Trophoblast cell (in vitro differentiated cells and primary cell): ENCODE results near the gene LCN12.

ENCODE experiments used
- DNase-seq, 2 donors: peaks; one replicate each; pipeline ENCODE4 v3.0.0-alpha.2; 2016
- H2AFZ ChIP-seq: 2 replicates; pipeline ENCODE4 v1.6.1; 2013; ENCODE audit warnings: low read length, moderate library complexity, mild to moderate bottlenecking; ENCODE audit not compliant: insufficient read depth, poor library complexity
- H2AK5ac ChIP-seq: 2 replicates; pipeline ENCODE4 v1.6.1; 2013; ENCODE audit warnings: mild to moderate bottlenecking, low read length
- H2BK120ac ChIP-seq: 2 replicates; pipeline ENCODE4 v1.6.1; 2013; ENCODE audit warnings: low read length, mild to moderate bottlenecking, moderate library complexity; ENCODE audit not compliant: insufficient read depth, poor library complexity
- H2BK12ac ChIP-seq: 2 replicates; pipeline ENCODE4 v1.6.1; 2013; ENCODE audit warnings: mild to moderate bottlenecking, low read length, moderate library complexity
- H2BK5ac ChIP-seq: 2 replicates; pipeline ENCODE4 v1.6.1; 2013; ENCODE audit warnings: low read length, low read depth, moderate library complexity, mild to moderate bottlenecking; ENCODE audit not compliant: poor library complexity
- H3K14ac ChIP-seq: 2 replicates; pipeline ENCODE4 v1.6.1; 2013; ENCODE audit warnings: mild to moderate bottlenecking, low read length
- H3K18ac ChIP-seq: 2 replicates; pipeline ENCODE4 v1.6.1; 2013; ENCODE audit warnings: mild to moderate bottlenecking, low read length
- H3K23ac ChIP-seq: 2 replicates; pipeline ENCODE4 v1.6.1; 2013; ENCODE audit warnings: low read length
- H3K27ac ChIP-seq: 2 replicates; pipeline ENCODE4 v1.5.1; 2013; ENCODE audit warnings: low read depth, mild to moderate bottlenecking, inconsistent platforms, low read length, moderate library complexity
- H3K27me3 ChIP-seq: 2 replicates; pipeline ENCODE4 v1.6.1; 2013; ENCODE audit warnings: inconsistent platforms, mild to moderate bottlenecking, low read length, moderate library complexity; ENCODE audit not compliant: insufficient read depth
- H3K36me3 ChIP-seq, 2 experiments: 1 replicate in 1 of 2; 2 replicates in 1 of 2; pipeline ENCODE4 v1.6.1; 2013; ENCODE audit warnings: low read length in 2 of 2, mild to moderate bottlenecking in 2 of 2, moderate library complexity in 1 of 2; ENCODE audit not compliant: insufficient read depth in 2 of 2, control insufficient read depth in 1 of 2
- H3K4ac ChIP-seq: 2 replicates; pipeline ENCODE4 v1.6.1; 2013; ENCODE audit warnings: low read depth, mild to moderate bottlenecking, low read length, moderate library complexity
- H3K4me1 ChIP-seq, 2 experiments: 1 replicate in 1 of 2; 2 replicates in 1 of 2; pipeline ENCODE4 v1.6.1; 2013; ENCODE audit warnings: low read length in 2 of 2, mild to moderate bottlenecking in 2 of 2, moderate library complexity in 1 of 2; ENCODE audit not compliant: insufficient read depth in 2 of 2, control insufficient read depth in 1 of 2
- H3K4me2 ChIP-seq: 2 replicates; pipeline ENCODE4 v1.6.1; 2013; ENCODE audit warnings: inconsistent platforms, mild to moderate bottlenecking, low read length, moderate library complexity
- H3K4me3 ChIP-seq: 2 replicates; pipeline ENCODE4 v1.5.1; 2013; ENCODE audit warnings: mild to moderate bottlenecking, low read depth, low read length, inconsistent platforms
- H3K79me1 ChIP-seq: one replicate; pipeline ENCODE4 v1.6.1; 2013; ENCODE audit warnings: low read length
- H3K79me2 ChIP-seq: 2 replicates; pipeline ENCODE4 v1.6.1; 2013; ENCODE audit warnings: low read length, mild to moderate bottlenecking; ENCODE audit not compliant: control insufficient read depth, insufficient read depth, poor library complexity
- H3K9ac ChIP-seq: 2 replicates; pipeline ENCODE4 v1.6.1; 2013; ENCODE audit warnings: mild to moderate bottlenecking, low read length
- H3K9me3 ChIP-seq: 2 replicates; pipeline ENCODE4 v1.6.1; 2013; ENCODE audit warnings: low read depth, mild to moderate bottlenecking, control low read depth, inconsistent platforms, low read length; ENCODE audit not compliant: insufficient read depth
- H4K12ac ChIP-seq: 2 replicates; pipeline ENCODE4 v1.6.1; 2013; ENCODE audit warnings: low read depth, mild to moderate bottlenecking, low read length, moderate library complexity
- H4K8ac ChIP-seq: 2 replicates; pipeline ENCODE4 v1.6.1; 2013; ENCODE audit warnings: low read depth, mild to moderate bottlenecking, low read length, moderate library complexity
- H4K91ac ChIP-seq: one replicate; pipeline ENCODE4 v1.6.1; 2013; ENCODE audit warnings: low read depth, mild to moderate bottlenecking, low read length, moderate library complexity
- WGBS: extraction: QIAGEN DNeasy Blood & Tissue Kit; methylation state at CpG from one replicate; pipeline ENCODE4 v1.1.7; 2013; ENCODE audit warnings: missing lambda C conversion rate; ENCODE audit not compliant: insufficient read length, insufficient coverage; ENCODE audit errors: extremely low coverage; 5-methylcytosine and 5-hydroxymethylcytosine counted together

LCN12 gene

GRCh38 chr9:136990242-136990911 lies 38.3 kb downstream of the LCN12 start:
- Histone ChIP-seq H3K79me1 (peaks cover 17% of the 10 kb centered on the region), H3K4ac (no peak overlapping the region), H3K14ac (no peak overlapping the region), H3K27ac (no peak overlapping the region), H2AK5ac (no peak overlapping the region), H2BK120ac (no peak overlapping the region), H3K36me3 (peaks cover 15 to 19% of the 10 kb centered on the region in 2 experiments), H4K8ac (no peak overlapping the region), H3K4me1 (peaks cover 17 to 24% of the 10 kb centered on the region in 2 experiments), H3K27me3 (peaks cover 7% of the 10 kb centered on the region), H2AFZ (no peak overlapping the region), H4K12ac (no peak overlapping the region), H3K9me3 (peaks cover 5% of the 10 kb centered on the region), H4K91ac (no peak overlapping the region), H2BK5ac (no peak overlapping the region), H3K4me3 (no peak overlapping the region), H3K18ac (no peak overlapping the region), H3K23ac (no peak overlapping the region), H2BK12ac (no peak overlapping the region), H3K9ac (no peak overlapping the region), H3K79me2 (peaks cover 7% of the 10 kb centered on the region), H3K4me2 (no peak overlapping the region)
- no CpG with 5 or more reads among the region's 10 CpGs for WGBS
- DNase-seq = no peak

DNA sequence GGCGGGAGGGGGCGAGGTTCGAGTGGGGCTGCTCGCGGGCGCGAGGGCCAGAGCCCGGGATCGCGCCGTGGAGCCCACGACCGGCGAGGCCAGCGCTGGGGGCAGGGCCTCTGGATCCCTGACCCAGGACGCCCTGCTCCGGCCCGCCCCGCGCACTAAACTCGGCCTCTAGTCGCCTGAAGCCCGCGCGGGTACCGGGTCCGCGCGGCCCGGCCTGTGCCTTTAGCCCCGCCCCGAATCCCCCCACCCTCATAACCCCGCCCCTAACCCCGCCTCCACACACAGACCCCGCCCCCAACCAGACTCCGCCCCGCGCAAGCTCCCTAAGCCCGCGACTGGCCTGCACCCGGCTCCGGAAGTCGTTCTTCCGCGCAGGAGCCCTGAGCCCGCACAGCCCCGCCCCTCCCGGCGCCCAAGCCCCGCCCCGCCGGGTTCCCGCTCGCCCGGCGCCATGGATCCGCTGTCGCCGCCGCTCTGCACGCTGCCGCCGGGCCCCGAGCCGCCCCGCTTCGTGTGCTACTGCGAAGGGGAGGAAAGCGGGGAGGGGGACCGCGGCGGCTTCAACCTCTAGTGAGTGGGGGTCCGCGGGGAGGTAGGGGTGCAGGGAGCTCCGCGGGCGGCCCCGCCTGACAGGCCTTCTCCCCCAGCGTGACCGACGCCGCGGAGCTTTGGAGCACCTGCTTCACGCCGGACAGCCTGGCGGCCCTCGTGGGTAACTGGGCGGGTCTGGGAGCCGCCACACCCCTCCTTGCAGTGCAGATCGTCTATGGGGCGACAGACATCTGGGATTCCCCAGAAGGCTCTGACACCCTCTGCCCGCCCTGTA lies 40.1 kb downstream of the LCN12 start, which contains the start of gene PAXX:
TSS of gene PAXX (plus strand) at position 430 of the 826 bp plus-strand sequence. CDS start at position 452, 22 bp downstream.
- Histone ChIP-seq H3K4ac (peak within 1 kb of the TSS; percentile 8), H3K9ac (peak within 1 kb of the TSS; percentile 78), H4K91ac (peak within 1 kb of the TSS; percentile 77), H3K79me1 (peaks cover 28% of the 10 kb centered on the region), H2AK5ac (peak within 1 kb of the TSS; percentile 1), H3K4me1 (peaks cover 33 to 41% of the 10 kb centered on the region in 2 experiments), H3K4me3 (peak within 1 kb of the TSS; percentile 83), H4K8ac (peak within 1 kb of the TSS; percentile 61), H2AFZ (peak within 1 kb of the TSS; percentile 59), H3K23ac (no peak within 1 kb of the TSS), H3K4me2 (peak within 1 kb of the TSS; percentile 97), H3K9me3 (peaks cover 3% of the 10 kb centered on the region), H3K27ac (peak within 1 kb of the TSS; percentile 75), H2BK5ac (peak within 1 kb of the TSS; percentile 67), H2BK12ac (no peak within 1 kb of the TSS), H3K36me3 (peaks cover 15 to 21% of the 10 kb centered on the region in 2 experiments), H3K27me3 (no peaks in the 10 kb centered on the region), H4K12ac (peak within 1 kb of the TSS; percentile 54), H2BK120ac (peak within 1 kb of the TSS; percentile 50), H3K18ac (peak within 1 kb of the TSS; percentile 83), H3K14ac (peak within 1 kb of the TSS; percentile 86), H3K79me2 (peaks cover 11% of the 10 kb centered on the region)
- DNase-seq = peak; percentile 85 to 91
- no CpG with 5 or more reads among the region's 92 CpGs for WGBS

DNA sequence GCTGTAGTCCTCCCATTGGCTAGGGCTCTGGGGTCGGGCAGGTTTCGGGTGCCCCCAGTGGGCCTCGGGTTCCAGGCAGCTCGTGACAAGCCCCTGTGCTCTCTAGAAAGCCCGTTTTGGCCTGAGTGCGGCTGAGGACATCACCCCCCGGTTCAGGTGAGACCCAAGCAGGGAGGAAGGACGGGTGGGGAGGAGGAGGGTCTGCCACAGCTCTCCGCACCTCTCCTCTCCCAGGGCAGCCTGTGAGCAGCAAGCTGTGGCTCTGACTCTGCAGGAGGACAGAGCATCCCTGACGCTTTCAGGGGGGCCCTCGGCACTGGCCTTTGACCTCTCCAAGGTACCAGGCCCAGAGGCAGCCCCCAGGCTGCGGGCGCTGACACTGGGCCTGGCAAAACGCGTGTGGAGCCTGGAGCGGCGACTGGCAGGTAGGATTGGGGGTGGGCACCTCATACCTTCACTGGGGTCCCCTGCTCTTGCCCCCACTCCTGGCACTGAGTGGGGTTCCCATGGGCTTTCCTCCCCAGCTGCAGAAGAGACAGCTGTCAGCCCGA lies 40.8 kb downstream of the LCN12 start:
- peak overlapping the region; percentile 78 for H3K9ac ChIP-seq
- H3K27ac ChIP-seq = peak overlapping the region; percentile 75
- no CpG with 5 or more reads among the region's 18 CpGs for WGBS
- H2AK5ac ChIP-seq = peak overlapping the region; percentile 1
- peak overlapping the region; percentile 86 for H3K14ac ChIP-seq
- H3K36me3 ChIP-seq = peaks cover 15 to 21% of the 10 kb centered on the region in 2 experiments
- H2BK5ac ChIP-seq = peak overlapping the region; percentile 67
- peak overlapping the region; percentile 50 for H2BK120ac ChIP-seq
- DNase-seq = no peak
- peak overlapping the region; percentile 12 for H4K8ac ChIP-seq
- peak overlapping the region; percentile 8 for H3K4ac ChIP-seq
- H3K79me2 ChIP-seq = peaks cover 15% of the 10 kb centered on the region
- peak overlapping the region; percentile 97 for H3K4me2 ChIP-seq
- peaks cover 32% of the 10 kb centered on the region for H3K79me1 ChIP-seq
- H4K12ac ChIP-seq = peak overlapping the region; percentile 54
- peak overlapping the region; percentile 83 for H3K18ac ChIP-seq
- no peak overlapping the region for H2BK12ac ChIP-seq
- H2AFZ ChIP-seq = no peak overlapping the region
- H3K4me1 ChIP-seq = peaks cover 38 to 48% of the 10 kb centered on the region in 2 experiments
- H3K9me3 ChIP-seq = peaks cover 3% of the 10 kb centered on the region
- H3K23ac ChIP-seq = no peak overlapping the region
- H3K27me3 ChIP-seq = no peaks in the 10 kb centered on the region
- peak overlapping the region; percentile 83 for H3K4me3 ChIP-seq
- peak overlapping the region; percentile 77 for H4K91ac ChIP-seq

- peaks cover 3% of the 10 kb centered on the region for H3K9me3 ChIP-seq
- peak overlapping the region; percentile 6 for H3K14ac ChIP-seq
- H4K91ac ChIP-seq = peak overlapping the region; percentile 77
- no peak overlapping the region for H2BK12ac ChIP-seq
- DNase-seq = peak; percentile 34 to 43
- H3K36me3 ChIP-seq = peaks cover 15 to 21% of the 10 kb centered on the region in 2 experiments
- H3K4me2 ChIP-seq = peak overlapping the region; percentile 13
- no peaks in the 10 kb centered on the region for H3K27me3 ChIP-seq
- H3K4ac ChIP-seq = no peak overlapping the region
- no CpG with 5 or more reads among the region's 54 CpGs for WGBS
- peaks cover 15% of the 10 kb centered on the region for H3K79me2 ChIP-seq
- H2BK120ac ChIP-seq = peak overlapping the region; percentile 35
- peaks cover 42% of the 10 kb centered on the region for H3K79me1 ChIP-seq
- no peak overlapping the region for H2AK5ac ChIP-seq
- peak overlapping the region; percentile 13 for H3K18ac ChIP-seq
- no peak overlapping the region for H3K23ac ChIP-seq
- H3K27ac ChIP-seq = peak overlapping the region; percentile 36
- H2AFZ ChIP-seq = no peak overlapping the region
- peak overlapping the region; percentile 21 for H4K12ac ChIP-seq
- H3K9ac ChIP-seq = no peak overlapping the region
- H4K8ac ChIP-seq = peak overlapping the region; percentile 54
- peaks cover 40 to 54% of the 10 kb centered on the region in 2 experiments for H3K4me1 ChIP-seq
- peak overlapping the region; percentile 14 for H2BK5ac ChIP-seq
- H3K4me3 ChIP-seq = no peak overlapping the region
Measured at GRCh38 chr9:136994180-136994887, 42.3 kb downstream of the LCN12 start.
